Stimulated activated CD8-positive, alpha-beta memory T cell treated with anti-CD3 and anti-CD28 coated beads, Interleukin-12 subunit alpha, Interleukin-12 subunit beta, amount 100 ng/mL, for 24 hours (primary cell): ENCODE data around the gene KRTAP9-7.
"Not testable (repeated sequence)": the region's sequence is repeated elsewhere in the genome, so short reads cannot be mapped to it uniquely, and the experiment has no call there.

Source experiments
- DNase-seq: peaks from one replicate; pipeline ENCODE4 v3.0.0-alpha.2; 2020; ENCODE audit errors: extremely low read depth

Gene KRTAP9-7

DNA sequence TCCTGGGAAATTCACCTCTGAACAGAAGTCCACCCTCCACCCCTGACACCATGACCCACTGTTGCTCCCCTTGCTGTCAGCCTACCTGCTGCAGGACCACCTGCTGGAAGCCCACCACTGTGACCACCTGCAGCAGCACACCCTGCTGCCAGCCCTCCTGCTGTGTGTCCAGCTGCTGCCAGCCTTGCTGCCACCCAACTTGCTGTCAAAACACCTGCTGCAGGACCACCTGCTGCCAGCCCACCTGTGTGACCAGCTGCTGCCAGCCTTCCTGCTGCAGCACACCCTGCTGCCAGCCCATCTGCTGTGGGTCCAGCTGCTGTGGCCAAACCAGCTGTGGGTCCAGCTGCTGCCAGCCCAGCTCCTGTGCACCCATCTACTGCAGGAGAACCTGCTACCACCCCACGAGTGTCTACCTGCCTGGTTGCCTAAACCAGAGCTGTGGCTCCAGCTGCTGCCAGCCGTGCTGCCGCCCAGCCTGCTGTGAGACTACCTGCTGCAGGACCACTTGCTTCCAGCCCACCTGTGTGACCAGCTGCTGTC, at the start of gene KRTAP9-7:
KRTAP9-7 (plus strand) TSS at position 51 of the 543 bp plus-strand sequence; CDS start at position 51, 0 bp downstream.
- DNase-seq: not testable (repeated sequence)

DNA sequence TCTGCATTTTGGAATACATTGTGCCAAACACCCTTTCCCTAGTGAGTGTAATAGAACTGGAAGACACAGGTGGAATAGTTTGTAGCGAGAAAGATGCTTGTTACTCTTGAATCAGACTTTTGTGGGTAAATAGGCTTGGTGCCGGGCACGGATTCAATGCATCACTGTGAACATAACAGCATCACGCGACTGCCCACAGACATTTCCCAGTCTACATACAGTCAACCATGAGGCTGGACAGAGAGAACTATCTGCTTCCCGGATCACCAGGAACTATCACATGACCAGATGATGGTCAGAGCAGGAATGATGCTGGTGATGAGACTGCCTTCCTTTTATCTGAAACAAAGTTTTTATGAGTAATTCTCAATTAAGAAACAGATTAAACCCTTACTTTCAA, 49.4 kb upstream of the KRTAP9-7 start:
- DNase-seq: no peak

DNA sequence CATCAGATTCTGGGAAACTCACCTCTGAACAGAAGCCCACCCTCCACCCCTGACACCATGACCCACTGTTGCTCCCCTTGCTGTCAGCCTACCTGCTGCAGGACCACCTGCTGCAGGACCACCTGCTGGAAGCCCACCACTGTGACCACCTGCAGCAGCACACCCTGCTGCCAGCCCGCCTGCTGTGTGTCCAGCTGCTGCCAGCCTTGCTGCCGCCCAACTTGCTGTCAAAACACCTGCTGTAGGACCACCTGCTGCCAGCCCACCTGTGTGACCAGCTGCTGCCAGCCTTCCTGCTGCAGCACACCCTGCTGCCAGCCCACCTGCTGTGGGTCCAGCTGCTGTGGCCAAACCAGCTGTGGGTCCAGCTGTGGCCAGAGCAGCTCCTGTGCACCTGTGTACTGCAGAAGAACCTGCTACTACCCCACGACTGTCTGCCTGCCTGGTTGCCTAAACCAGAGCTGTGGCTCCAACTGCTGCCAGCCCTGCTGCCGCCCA, 48.9 kb upstream of the KRTAP9-7 start, which contains the start of gene KRTAP9-2:
KRTAP9-2 (plus strand) TSS at position 51 of the 498 bp plus-strand sequence; CDS start at position 58, 7 bp downstream.
- DNase-seq: not testable (repeated sequence)

DNA sequence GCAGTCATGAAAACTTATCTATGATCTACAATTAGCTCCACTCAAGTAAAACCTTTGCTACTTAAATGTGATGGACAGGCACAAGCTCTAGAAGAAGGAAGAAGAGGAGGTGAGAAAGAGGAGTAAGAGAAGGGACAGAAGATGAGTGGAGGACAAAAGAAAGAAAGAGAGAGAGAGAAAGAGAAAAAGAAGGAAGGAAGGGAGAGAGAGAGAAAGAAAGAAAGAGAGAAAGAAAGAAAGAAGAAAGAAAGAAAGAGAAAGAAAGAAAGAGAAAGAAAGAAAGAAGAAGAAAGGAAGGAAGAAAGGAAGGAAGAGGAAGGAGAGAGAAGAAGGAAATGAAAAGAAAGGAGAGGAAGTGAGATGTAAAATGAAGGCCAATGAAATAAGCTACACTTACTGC, 45.4 kb upstream of the KRTAP9-7 start:
- DNase-seq: no peak

DNA sequence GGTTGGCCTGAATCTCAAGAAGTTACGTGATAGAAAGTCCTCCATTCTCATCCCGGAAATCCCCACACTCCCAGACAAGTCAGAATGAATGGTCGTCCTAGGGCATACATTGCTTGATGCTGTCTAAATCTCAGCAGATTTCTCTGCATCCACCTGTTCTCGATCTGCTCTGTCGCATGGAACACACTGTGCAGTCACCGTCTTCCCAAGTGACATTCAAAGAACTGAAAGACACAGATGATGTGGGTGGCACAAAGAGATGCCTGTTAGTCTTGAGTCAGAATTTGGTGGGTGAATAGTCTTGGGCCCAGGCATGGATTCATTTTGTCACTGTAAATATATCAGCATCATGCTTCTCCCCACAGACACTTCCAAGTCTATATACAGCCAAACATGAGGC, 43.8 kb upstream of the KRTAP9-7 start:
- DNase-seq: no peak

DNA sequence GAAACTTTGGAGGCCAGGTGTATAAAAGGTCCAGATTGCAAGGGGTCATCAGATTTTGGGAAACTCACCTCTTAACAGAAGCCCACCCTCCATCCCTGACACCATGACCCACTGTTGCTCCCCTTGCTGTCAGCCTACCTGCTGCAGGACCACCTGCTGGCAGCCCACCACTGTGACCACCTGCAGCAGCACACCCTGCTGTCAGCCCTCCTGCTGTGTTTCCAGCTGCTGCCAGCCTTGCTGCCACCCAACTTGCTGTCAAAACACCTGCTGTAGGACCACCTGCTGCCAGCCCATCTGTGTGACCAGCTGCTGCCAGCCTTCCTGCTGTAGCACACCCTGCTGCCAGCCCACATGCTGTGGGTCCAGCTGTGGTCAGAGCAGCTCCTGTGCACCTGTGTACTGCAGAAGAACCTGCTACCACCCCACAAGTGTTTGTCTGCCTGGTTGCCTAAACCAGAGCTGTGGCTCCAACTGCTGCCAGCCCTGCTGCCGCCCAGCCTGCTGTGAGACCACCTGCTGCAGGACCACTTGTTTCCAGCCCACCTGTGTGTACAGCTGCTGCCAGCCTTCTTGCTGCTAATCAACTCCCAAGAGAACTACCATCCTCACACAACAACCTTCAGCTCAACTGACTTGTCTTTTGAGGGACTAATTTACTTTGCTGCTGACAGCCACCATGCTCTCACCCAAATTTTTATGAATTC, 42.9 kb upstream of the KRTAP9-7 start, which contains the start of gene KRTAP9-3:
KRTAP9-3 (plus strand) TSS at position 51 of the 707 bp plus-strand sequence; CDS start at position 104, 53 bp downstream.
- DNase-seq: not testable (repeated sequence)

DNA sequence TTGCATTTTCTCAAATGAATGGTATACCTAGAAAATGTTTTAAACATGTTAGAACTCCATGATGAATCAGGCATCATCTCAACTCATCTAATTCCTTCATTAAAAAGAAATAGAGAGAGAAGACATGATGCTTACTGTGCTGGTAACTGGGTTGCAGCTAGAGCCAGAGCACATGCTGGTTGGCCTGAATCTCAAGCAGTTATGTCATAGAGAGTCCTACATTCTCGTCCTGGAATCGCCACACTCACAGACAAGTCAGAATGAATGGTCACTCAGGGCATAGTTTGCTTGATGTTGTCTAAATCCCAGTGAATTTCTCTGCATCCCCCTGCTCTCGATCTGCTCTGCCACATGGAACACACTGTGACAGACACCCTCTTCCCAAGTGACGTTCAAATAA, 38.4 kb upstream of the KRTAP9-7 start:
- not testable (repeated sequence) for DNase-seq

GRCh38 chr17:41237949-41238437, 37.5 kb upstream of the KRTAP9-7 start, which contains the start of gene KRTAP9-8:
TSS of gene KRTAP9-8 (plus strand) at chr17:41237999. CDS start at chr17:41238052, 53 bp downstream.
- not testable (repeated sequence) for DNase-seq

DNA sequence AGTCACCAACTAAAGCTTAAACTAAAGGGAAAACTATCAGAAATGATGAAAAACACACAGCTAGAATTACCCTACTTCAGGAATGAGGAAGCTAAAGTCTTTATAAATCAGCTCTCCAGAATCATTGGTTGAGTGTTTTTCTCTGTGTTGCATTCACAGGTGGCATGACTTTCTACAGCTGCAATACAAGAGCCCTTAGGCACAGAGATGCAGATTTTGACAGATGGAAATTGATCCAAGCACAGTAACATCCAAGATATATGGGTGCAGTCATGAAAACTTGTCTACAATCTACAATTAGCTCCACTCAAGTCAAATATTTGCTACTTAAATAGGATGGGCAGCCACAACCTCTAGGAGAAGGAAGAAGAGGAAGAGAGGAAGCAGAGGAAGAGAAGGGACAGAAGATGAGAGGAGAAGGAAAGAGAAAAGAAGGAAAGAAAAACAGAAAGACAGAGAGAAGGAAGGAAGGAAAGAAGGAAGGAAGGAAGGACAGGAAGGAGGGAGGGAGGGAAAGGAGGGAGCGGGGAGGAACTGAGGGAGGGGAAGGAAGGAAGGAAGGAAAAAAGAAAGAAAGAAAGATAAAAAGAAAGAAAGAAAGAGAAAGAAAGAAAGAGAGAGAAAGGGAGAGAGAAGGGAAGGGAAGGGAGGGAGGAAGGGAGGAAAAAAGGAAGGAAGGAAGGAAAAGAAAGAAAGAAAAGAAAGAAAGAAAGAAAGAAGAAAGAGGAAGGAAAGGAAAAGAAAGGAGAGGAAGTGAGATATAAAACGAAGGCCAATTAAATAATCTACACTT, 28.3 kb upstream of the KRTAP9-7 start:
- not testable (repeated sequence) for DNase-seq

- not testable (repeated sequence) for DNase-seq
Measured at GRCh38 chr17:41249637-41250240, 25.8 kb upstream of the KRTAP9-7 start, which contains the start of gene KRTAP9-4. TSS of gene KRTAP9-4 (plus strand) at chr17:41249687. CDS start at chr17:41249721, 34 bp downstream.

DNA sequence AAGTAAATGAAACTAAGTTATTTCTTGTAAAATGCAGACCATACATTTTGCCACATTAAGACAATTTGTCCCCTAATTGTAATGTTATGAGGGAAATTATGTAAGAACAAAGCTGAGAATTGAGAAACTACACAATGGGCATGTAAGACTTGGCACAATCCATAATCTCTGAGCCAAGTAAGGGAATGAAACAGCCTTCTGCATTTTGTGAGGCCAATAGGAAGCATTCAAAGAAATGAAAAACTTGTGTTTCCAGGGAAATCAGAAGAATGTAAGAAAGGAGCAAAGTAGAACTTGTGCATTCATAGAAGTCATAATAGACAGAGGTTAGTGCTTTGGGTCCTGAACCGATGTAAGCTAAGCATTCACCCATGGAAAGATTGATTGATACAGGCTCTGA, 24.2 kb upstream of the KRTAP9-7 start:
- DNase-seq: no peak

DNA sequence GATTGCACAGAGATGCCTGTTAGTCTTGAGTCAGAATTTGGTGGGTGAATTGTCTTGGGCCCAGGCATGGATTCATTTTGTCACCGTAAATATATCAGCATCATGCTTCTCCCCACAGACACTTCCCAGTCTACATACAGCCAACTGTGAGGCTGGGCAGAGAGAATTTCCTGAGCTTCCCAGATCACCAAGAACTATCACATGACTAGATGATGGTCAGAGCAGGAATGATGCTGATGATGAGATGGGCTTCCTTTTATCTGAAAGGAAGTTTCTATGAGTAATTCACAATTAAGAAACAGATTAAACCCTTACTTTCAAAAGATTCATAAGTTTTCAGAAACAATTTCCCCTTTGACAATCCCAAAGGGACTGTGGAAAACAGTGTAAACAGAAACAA, 20.6 kb upstream of the KRTAP9-7 start:
- no peak for DNase-seq

GRCh38 chr17:41255381-41256290, 19.9 kb upstream of the KRTAP9-7 start, which contains the start of gene KRTAP9-9:
TSS of gene KRTAP9-9 (plus strand) at chr17:41255384.
- DNase-seq: not testable (repeated sequence)

DNA sequence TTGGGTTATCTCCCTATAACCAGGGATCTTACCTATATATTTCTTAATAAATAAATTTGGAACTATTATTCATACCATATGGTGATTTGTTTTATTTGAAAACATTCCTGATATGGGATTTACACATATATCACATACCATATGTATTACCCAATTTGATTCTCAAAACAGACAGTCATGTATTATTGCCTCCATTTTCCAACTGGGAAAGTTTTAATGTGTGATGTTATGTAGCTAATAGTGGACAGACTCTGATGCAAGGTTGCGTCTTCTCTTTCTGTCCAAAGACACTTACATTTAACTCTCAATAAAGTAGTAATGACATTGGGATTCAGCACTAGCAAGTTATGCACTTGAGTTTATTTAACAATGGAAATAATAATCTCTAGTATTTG, 19.2 kb upstream of the KRTAP9-7 start:
- no peak for DNase-seq

DNA sequence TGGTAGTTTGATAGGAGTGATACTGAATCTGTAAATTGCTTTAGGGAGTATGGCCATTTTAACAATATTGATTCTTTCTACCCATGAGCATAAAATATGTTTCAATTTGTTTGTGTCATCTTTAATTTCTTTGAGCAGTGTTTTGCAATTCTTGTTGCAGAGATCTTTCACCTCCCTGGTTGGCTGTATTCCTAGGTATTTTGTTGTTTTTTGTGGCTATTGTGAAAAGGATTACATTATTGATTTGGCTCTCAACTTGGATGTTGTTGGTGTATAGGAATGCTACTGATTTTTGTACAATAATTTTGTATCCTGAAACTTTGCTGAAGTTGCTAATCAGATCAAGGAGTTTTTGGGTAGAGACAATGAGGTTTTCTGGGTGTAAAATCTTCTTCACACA, 17.1 kb upstream of the KRTAP9-7 start:
- DNase-seq: no peak

GRCh38 chr17:41263212-41263611, 12.3 kb upstream of the KRTAP9-7 start:
- no peak for DNase-seq

DNA sequence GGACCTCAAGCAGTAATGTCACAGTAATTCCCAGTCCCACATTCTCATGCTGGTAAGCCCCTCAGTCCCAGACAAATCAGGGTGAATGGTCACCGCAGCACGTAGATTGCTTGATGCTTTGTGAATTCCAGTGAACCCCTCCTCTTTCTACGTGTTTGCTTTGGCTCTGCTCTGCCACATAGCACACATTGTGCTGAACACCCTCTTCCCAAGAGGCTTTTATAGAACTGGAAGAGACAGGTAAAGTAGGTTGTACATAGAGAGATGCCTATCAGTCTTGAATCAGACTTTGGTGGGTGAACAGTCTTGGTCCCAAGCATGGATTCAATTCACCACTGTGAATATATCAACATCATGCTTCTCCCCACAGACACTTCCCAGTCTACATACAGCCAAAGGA, 10.9 kb upstream of the KRTAP9-7 start:
- DNase-seq: no peak

- DNase-seq: no peak
Measured at GRCh38 chr17:41265078-41265477, 10.4 kb upstream of the KRTAP9-7 start, which contains the start of gene KRTAP9-6. TSS of gene KRTAP9-6 (plus strand) at chr17:41265378. CDS start at chr17:41265378, 0 bp downstream.

- DNase-seq: no peak
Measured at GRCh38 chr17:41267711-41268110, 7.8 kb upstream of the KRTAP9-7 start.

GRCh38 chr17:41271323-41271722, 4.2 kb upstream of the KRTAP9-7 start:
- not testable (repeated sequence) for DNase-seq
